DND-41 (cell line): ENCODE data around the gene PNPLA6.

Experiments
- CTCF ChIP-seq: IDR thresholded peaks from 2 replicates; pipeline ENCODE4 v1.5.1; 2012; ENCODE audit warnings: borderline replicate concordance, low read length, moderate library complexity, mild to moderate bottlenecking; ENCODE audit not compliant: poor library complexity, severe bottlenecking; ENCODE audit errors: extremely low read depth
- EZH2 ChIP-seq: IDR thresholded peaks from 3 replicates; pipeline ENCODE4 v1.6.1; 2012; ENCODE audit warnings: borderline replicate concordance, low read depth, mild to moderate bottlenecking, moderate library complexity, low read length, inconsistent platforms; ENCODE audit not compliant: severe bottlenecking

- no peak for TF ChIP-seq CTCF
- no peak for TF ChIP-seq EZH2
These were observed 11.0 kb upstream of the PNPLA6 start for GRCh38 chr19:7524523-7524922.
